Epithelial cell of prostate (primary cell): ENCODE data around the gene CFAP43.

ENCODE experiments used
- DNase-seq: peaks from one replicate; pipeline ENCODE4 v3.0.0-alpha.2; 2011; ENCODE audit warnings: low read depth, low spot score
- H3K27ac ChIP-seq: fragments of 450-650 bp; 2 replicates; pipeline ENCODE4 v1.5.1; 2017; ENCODE audit warnings: mild to moderate bottlenecking

Gene CFAP43

DNA sequence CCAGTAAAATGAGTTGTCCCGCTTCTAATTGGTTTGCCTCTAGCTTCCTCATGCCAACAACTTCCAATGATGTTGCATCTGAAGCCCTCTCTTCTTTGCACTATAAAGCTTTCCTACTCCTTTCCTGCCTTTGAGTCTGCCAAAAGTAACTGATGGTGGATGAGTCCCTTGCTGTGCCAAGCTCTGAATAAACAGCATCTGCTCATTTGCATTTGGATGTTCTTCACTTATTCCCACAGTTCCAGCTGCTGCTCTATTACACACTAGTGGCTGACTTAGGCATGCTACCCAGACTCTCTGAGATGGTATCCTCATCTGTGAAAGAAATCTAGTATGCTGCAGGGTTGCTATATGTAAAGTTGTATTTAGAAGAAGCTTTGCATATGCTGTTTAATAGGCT, 85.3 kb downstream of the CFAP43 start:
- H3K27ac ChIP-seq = no peak overlapping the region
- no peak for DNase-seq

DNA sequence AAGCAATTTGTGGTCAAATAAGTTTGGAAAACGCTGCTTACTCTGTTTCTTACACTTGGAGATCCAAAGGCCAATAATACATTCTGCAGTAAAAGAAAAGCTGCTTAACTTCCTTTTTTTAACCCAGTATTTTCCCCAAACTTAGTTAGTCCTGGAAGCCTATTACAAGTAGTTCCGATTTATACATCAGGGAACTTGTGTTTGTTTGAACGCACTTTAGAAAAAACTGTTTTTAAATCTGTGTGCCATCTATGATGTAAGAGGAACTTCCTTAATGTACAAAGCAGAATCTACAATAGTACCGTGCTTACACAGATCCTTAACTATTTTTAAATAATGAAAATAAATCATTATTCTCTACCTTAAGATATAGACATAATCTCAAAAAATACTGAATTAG, 87.2 kb downstream of the CFAP43 start:
- no peak for DNase-seq
- no peak overlapping the region for H3K27ac ChIP-seq

DNA sequence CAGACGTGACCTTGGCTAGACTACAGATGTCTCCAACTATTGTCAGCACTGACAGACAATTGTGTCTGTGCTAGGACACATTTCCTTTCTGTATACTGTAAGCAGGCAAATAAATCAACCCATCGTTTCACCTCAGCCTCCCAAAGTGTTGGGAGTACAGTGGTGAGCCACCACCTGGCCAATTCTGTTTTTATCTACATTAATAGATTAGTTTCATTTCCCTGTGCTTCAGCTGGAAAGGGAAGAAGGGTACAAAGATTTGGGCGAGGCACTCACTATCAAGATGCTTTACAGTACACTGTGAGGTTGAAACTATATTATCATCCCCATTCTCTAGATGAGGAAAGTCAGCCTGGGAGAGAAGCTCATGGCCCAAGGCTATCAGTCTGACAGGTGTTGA, 88.3 kb downstream of the CFAP43 start:
- no peak for DNase-seq
- no peak overlapping the region for H3K27ac ChIP-seq

DNA sequence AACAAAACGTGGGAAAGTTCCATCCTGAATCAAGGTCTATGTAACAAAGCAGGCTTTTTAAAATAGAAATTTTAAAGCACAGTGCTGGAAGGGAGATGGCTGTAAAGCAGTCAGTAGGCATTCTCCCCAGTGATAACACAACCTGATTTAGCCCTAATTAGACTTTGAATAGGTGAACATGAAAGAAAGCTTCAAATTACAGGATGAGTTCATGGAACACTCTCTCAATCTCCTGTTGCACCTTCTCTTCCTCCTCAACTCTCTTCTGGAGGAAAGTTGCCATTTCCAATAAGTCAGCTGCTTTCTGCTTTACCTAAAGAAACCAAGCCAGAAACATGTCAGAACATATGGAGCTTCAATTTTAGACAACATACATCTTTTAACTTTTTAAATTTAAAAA, 90.1 kb downstream of the CFAP43 start:
- H3K27ac ChIP-seq = no peak overlapping the region
- DNase-seq = no peak

DNA sequence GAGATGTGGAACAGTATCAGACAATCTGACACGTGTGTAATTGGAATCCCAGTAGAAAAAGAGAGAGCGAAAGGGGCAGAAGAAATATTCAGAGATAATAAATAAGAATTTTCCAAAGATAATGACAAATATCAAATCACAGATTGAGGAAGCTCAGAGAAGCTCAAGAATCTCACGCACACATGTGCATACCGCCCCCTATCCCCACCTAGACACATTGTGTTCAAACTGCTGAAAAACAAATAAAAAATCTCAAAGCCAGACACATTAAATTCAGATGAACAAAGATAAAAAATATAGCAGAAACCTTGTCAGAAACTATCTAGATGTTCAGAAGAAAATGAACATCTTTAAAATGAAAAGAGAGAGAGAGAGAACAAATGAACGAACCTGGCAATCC, 92.9 kb downstream of the CFAP43 start:
- DNase-seq = no peak
- H3K27ac ChIP-seq = no peak overlapping the region

DNA sequence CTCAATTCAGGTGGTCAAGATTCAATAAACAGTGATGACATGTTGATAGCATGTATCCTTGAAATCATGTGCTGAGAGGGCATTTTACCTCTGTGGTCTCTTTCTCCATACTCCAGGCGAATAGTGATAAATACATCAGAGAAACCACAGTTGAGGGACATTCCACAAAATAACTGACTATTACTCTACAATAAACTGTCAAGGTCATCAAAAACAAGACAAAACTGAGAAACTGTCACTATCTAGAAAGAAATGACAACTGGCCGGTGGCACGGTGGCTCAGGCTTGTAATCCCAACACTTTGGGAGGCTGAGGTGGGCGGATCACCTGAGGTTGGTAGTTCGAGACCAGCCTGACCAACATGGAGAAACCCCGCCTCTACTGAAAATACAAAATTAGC, 94.0 kb downstream of the CFAP43 start:
- DNase-seq = no peak
- H3K27ac ChIP-seq = no peak overlapping the region

DNA sequence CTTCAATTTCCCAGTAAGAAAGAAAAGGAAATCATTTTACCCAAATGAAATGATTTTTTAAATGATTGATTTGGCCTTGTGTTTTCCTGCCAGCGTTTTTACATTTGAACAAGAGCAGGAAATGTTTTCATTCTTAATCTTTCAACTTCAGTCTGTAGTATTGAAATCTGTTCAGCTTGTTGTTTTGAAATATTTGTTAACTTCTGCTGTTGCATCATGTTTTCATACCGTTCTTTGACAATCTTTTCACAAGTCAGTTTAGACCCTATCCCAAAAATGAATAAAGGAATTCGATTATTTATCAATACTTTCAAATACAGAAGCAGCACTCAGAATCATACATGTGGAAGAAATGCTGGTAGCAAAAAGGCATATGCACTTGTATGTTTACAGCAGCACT, 102.1 kb downstream of the CFAP43 start:
- no peak overlapping the region for H3K27ac ChIP-seq
- no peak for DNase-seq

DNA sequence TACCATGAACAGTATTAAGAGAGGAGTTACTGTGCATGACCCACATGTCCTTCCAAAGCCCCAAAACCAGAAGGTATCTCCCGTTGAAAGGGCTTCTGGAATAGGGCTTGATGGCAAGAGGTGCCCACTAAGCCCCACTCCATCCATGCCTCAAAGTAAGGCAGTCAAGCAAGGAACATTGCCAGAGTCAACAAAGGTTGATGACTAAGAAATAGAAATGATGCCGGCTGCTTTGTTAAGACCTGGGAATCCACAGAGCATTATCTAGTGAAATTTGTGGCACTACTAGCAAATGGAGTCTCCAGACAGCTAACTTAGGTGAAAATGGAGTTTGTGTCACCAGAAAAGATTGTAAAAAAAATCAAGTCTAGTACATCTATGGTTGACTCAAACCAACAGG, 104.0 kb downstream of the CFAP43 start:
- DNase-seq = no peak
- H3K27ac ChIP-seq = no peak overlapping the region

DNA sequence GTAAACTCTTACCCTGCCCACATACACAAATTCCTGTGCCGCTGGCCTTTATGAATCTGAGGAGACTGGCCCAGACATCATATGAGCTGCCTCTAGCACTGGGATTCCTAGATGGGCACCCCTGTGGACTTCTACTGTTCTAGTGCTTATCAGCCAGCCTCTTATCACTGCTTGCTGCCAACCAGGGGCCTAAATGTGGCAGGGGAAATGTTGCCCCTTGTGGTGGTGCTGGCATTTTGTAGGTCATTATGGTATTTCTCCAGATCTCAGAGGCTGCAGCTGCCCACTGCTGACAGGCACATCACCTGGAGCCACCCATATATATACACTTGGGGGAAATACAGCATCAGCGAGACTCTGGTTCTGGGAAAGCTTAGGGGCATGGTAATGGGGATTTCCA, 104.8 kb downstream of the CFAP43 start:
- DNase-seq = no peak
- H3K27ac ChIP-seq = no peak overlapping the region

DNA sequence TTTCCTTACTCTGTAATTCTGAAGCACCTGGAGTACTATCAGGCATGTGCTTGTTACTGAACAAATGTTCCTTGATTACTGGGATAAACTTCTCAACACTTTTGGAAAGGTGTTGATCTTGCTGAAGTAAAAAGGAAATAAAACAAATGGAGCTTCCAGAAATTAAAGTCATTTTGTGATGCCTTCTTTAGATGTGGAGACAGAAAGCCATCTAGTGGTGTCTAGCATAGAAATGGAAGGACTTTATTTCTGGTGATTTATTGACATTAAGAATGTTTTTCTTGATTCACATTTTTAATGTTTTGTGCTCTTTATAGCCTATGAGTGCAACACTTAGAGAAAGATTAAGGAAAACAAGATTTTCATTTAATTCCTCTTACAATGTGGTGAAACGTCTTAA, 108.8 kb downstream of the CFAP43 start:
- no peak overlapping the region for H3K27ac ChIP-seq
- DNase-seq = no peak

DNA sequence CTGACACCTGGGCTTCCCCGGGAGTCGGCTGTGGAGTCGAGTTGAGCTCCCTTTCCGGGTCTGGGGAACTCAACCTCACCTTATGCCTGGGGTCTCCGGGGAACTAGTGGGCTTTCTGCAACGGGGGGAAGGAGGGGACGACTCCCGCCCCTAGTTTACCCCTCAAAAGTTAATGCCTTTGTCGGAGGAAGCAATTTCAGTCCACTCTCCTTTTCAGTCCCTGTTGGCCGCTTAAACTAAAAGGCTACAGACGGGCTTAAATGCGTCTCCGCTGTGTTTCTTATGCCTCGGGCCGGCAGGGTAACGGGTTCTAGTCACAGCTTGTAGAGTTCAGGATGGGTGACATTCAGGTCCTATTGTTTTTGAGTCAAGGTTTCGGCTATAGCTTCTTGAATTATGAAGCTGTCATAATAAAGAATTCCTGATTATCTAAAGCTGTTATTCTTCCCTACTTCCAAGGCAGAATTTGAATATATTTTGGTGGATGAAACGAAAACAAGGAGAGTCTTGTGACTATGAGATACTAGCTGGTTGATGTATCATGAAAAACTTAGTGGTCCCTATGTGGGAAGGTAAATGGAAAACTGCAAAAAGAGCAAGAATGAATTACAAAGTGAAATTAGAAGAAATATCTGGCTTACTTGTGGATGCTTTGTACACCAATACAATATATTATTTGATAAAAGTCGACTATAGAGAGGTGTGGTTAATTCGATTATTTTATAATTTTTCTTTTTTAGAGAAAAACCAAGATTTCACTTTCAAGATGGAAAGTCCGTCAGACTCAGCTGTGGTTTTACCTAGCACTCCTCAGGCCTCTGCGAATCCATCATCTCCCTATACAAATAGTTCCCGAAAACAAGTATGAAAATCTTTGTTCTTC, 109.7 kb downstream of the CFAP43 start:
- no peak for DNase-seq
- H3K27ac ChIP-seq = peak overlapping the region; percentile 98

DNA sequence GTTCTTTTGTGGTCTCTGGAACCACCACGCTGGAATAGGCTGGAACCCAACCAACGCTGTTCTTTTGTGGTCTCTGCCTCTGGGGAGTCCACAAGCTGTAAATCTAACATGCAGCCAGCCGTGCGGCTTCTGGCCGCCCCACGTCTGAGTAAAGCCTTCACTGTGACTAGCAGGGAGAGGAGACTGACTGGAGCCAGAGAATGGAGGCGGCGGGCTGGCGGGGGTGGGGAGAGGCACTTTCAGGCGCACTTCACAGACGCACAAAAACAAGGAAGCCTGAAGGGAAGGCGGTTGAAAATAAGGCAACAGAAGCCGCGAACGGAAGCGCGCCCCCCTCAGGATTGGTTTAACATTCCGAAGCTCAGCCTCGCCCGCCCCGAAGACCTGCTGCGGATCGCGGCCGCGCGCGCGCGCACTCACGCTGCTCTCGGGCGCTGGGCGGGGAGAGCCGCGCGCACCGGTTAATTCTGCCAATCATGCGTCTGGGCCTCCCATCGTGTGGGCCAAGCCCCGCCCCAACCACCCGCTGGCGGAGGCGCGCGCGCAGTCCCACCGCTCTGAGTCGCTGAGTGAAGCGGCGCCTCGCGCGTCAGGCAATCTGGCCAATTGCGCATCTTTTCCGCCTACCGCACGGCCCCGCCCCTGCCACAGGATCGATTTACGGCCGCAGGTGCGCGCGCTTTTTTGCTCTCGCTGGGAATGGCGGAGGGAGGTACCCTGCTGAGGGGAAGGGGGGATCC, 110.5 kb downstream of the CFAP43 start, which contains the start of gene SFR1:
TSS of gene SFR1 (plus strand) at position 687 of the 740 bp plus-strand sequence. CDS start at position 700, 13 bp downstream.
- peak; percentile 92 for DNase-seq

DNA sequence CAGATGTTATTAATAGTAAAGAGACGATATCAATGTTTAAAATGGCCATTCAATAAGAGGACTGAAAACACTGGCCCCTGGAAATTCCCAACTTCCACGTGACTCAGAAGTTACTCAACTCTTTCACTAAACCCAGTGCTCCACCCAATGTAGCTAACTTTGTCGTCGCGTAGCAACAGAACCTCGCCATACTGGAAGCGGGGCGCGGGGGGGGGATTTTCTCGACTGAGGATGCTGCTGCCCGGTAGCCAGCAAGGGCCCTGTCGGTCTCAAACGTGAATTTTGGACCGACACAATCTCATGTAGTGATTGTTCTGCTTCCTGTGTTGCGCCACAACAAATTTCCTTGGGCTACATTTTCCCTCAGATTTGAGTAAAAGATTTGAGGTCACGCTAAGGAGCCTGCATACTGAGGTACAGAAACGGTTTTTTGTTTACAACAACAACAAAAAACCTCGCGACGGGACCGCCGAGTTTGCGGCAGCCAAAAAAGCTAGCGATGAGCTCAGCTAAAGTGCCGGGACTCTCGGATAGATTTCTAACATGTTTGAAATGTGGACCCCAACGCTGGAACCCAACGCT, 111.2 kb downstream of the CFAP43 start:
- H3K27ac ChIP-seq = peak overlapping the region; percentile 98
- DNase-seq = peak; percentile 89

More for the DNA sequence above, 110.5 kb downstream of the CFAP43 start, which contains the start of gene SFR1:
- H3K27ac ChIP-seq = peak within 1 kb of the TSS; percentile 98

DNA sequence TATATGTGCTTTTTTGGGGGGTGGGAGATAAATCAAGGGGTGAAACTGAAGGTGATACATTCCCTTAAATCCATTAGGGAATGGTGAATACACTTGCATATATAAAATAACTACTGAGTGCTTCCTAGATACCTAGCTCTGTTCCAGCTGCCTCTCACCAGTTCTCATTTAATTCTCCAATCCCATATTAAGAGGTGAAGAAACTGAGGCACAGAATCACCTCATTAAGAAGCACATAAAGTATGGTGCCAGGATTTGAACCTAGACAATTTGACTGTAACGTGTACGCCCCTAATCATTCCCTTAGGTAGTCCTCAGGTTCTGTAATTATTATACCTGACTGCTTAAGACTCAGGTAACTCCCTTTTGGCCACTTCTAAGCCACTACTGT, 111.7 kb downstream of the CFAP43 start:
- no peak for DNase-seq

DNA sequence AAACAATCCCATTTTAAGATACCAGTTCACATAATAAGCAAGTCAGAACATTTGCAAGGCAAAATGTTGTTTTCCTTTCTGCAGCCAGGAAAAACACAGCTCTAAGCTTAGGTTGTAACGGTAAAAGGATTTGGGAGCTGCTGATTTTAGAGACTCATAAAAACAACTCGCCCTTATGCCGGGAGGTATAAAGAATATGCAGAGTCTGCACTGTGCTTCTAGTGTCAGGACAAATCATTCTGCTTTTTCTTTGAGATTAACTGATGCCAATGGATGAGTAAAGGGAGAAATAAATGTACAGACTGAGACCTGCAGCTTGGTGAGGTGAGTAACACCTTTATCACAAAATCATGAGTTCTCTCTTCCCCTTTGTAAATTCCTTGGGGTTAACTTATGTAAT, 112.2 kb downstream of the CFAP43 start:
- peak overlapping the region; percentile 98 for H3K27ac ChIP-seq
- DNase-seq = peak; percentile 46

More for the DNA sequence above, 111.7 kb downstream of the CFAP43 start:
- peak overlapping the region; percentile 98 for H3K27ac ChIP-seq

DNA sequence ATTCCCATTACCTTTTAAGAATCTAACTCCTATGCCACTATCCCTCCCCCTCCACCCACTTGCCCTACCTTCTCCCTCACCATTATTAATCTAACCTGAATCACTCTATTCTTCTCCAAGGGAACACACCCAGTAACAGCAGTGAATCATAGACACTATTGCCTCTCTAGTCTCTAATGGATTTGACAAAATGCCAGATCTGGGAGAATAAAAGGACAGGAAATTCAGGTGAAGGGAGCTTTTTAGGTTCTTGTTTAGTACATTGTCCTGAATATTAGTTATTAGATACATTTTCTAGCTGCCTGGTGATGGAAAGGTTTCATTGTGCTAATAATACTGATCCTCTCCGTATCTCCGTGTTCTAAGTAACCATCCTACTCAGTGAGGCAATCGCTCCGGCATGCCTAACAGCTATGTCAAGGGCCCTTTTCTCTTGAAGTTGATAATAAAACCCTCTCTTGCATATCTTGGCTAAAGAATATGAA, 114.3 kb downstream of the CFAP43 start:
- DNase-seq = peak; percentile 80
- peak overlapping the region; percentile 98 for H3K27ac ChIP-seq

DNA sequence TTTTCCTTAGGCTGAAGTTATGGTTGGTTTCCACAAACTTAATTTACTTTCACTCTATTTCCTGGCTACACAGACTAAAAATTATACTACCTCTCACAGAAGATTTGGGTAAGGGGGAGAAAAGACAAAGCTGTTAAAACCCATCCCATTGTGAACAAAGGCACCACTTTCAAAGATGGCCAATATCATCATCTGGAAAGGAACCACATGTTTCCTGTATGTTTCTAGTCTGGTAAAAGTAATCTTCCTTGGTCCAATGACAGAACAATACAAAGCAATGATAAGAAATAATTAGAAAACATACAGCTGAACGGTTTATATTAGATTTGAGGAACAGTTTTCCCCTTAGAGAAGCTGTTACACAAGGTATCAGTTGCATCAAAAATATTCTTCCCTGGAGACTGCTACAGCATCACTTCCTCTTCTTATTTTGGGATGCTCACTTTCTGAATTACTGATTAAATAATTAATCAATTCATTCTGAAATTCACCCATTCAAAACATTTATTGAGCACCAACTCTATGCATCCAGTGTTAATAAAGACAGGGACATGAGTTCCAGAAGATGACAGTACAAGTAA, 118.7 kb downstream of the CFAP43 start:
- no peak for DNase-seq
- H3K27ac ChIP-seq = no peak overlapping the region

DNA sequence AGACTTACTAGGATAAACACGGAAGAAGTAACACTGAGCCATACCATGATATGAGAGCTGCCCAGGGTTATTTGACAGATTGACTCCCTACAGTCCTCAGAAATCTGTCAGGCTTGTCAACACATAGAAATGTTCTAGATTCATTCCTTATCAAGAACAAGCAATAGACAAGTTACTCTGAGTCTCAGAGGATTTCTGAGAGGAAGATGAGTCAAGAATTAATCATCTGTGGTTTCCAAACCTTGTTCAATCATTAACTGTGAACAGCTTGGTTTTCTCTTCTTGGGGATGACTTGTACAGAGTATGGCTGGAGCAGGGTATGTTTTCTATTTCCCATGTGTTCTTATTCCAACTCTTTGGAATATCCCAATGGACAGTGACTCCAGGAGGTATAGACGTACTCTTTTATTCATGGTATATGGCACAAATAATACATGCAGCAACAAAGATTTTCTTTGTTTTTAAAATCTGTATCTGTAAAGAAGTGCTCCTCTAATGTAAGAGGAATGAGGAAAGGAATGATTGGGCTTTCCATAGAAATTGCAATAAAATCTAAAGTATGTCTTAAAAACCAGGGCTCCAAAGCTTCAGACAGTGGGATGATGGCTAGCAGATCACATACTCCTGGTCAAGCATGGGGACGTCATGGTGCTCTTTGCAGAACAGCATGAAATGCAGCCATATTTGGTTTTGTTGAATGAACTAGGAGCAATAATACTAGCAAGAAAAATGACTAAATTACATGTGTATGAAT, 122.1 kb downstream of the CFAP43 start:
- H3K27ac ChIP-seq = peak overlapping the region; percentile 84
- DNase-seq = peak; percentile 78

DNA sequence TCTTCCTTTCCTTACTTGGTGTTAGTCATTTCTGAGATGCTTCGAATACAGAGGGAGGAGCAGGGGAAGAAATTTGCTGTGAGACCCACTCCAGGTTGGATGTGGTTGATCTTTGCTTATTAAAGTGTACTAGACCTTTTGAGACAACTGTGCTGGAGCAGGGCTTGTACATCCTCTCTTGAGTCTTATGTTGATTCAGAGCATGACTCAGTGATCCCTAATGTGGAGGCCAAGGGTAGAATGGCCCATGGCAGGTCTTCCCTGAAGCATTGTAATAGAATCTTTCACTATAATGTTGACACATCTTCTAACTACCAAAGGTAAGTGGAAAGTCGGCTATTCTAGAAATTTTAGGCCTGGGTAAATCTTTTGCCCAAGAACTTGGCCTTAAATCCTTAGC, 127.2 kb downstream of the CFAP43 start:
- peak; percentile 49 for DNase-seq
- H3K27ac ChIP-seq = peak overlapping the region; percentile 41

DNA sequence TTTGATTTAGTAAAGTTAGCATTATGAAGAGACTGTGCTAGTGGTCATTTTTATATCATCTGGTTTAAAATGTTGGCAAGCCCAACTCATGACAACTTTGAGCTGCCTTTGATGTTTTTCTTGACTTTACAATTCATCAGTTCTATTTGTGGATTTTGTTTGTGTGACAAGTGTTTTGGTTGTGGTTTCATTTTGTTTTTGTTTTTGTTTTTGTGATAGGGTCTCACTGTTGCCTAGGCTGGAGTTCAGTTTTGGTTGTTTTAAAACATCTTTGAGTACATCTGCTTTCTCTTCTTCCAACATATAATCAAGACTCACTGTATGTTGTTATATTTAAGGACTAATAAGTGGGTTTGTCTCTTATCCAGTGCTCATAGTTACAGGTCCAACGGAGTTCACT, 127.7 kb downstream of the CFAP43 start:
- no peak for DNase-seq
- H3K27ac ChIP-seq = peak overlapping the region; percentile 41
